ENCODE results near the gene TEX264.

Gene TEX264

DNA sequence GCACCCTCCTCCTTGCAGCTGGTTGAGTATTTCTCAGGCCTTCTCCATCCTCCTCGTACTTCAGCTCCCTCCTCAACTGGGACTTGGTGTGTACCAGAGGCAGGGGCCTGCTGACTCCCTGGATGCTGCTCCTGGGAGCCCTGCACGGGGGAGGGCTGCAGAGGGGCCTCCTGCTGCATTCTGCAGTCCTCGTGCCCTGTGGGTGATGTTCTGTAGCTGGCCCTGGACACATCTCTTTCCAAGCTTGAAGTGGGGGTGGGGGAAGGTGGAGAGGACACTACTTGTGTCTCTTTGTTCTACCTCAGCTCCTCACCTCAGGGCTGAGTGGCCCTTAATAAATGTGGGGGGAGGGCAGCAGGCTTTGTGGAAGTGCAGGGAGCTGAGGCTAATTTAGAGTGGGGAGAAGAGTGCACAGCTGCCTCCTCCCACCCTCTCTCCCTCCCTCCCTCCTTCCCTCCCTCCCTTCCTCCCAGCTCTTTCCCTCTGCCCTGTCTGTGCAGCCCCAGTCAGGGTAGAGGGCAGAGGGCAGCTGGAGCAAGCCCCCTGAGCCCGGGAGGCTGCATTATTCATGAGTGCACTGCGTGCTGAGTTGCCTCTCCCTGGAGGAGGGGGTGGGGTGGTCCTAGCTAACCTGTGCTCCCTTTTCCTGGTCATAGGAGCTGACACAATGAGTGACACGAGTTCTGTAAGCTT is 32.2 kb downstream of the TEX264 start:
- Mint-ChIP-seq H3K27me3 (no peaks in the 10 kb centered on the region), H3K36me3 (peaks cover 7% of the 10 kb centered on the region), H3K9me3 (no peaks in the 10 kb centered on the region), H3K27ac (no peak overlapping the region), H3K4me1 (peaks cover 26% of the 10 kb centered on the region), H3K4me3 (no peak overlapping the region)

DNA sequence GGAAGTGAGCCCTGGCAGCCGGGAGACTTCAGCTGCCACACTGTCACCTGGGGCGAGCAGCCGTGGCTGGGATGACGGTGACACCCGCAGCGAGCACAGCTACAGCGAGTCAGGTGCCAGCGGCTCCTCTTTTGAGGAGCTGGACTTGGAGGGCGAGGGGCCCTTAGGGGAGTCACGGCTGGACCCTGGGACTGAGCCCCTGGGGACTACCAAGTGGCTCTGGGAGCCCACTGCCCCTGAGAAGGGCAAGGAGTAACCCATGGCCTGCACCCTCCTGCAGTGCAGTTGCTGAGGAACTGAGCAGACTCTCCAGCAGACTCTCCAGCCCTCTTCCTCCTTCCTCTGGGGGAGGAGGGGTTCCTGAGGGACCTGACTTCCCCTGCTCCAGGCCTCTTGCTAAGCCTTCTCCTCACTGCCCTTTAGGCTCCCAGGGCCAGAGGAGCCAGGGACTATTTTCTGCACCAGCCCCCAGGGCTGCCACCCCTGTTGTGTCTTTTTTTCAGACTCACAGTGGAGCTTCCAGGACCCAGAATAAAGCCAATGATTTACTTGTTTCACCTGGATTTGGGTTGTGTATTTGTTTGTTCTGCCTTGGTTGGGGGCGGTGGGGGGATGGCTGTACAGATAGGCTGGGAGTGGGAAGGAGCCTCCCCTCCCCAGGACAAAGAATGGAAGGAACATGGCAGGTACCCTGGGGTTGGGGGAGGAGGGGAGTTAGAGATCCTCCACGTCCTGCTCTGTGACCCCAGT is 32.9 kb downstream of the TEX264 start:
- no peaks in the 10 kb centered on the region for H3K9me3 Mint-ChIP-seq
- no peak overlapping the region for H3K4me3 Mint-ChIP-seq
- peaks cover 19% of the 10 kb centered on the region for H3K4me1 Mint-ChIP-seq
- H3K36me3 Mint-ChIP-seq: peaks cover 4% of the 10 kb centered on the region
- H3K27me3 Mint-ChIP-seq: no peaks in the 10 kb centered on the region
- H3K27ac Mint-ChIP-seq: no peak overlapping the region

- Mint-ChIP-seq H3K27me3 (no peaks in the 10 kb centered on the region), H3K9me3 (no peaks in the 10 kb centered on the region), H3K4me3 (no peak overlapping the region), H3K36me3 (peaks cover 2% of the 10 kb centered on the region), H3K27ac (no peak overlapping the region), H3K4me1 (peaks cover 13% of the 10 kb centered on the region)
These were observed 33.5 kb downstream of the TEX264 start for GRCh38 chr3:51704511-51704950.

GRCh38 chr3:51705276-51706020 is 34.4 kb downstream of the TEX264 start:
- H3K36me3 Mint-ChIP-seq: no peaks in the 10 kb centered on the region
- no peak overlapping the region for H3K4me3 Mint-ChIP-seq
- H3K9me3 Mint-ChIP-seq: no peaks in the 10 kb centered on the region
- no peaks in the 10 kb centered on the region for H3K27me3 Mint-ChIP-seq
- peak overlapping the region; percentile 30 for H3K27ac Mint-ChIP-seq
- peaks cover 18% of the 10 kb centered on the region for H3K4me1 Mint-ChIP-seq

- H3K4me1 Mint-ChIP-seq: peaks cover 18% of the 10 kb centered on the region
- H3K9me3 Mint-ChIP-seq: no peaks in the 10 kb centered on the region
- H3K36me3 Mint-ChIP-seq: no peaks in the 10 kb centered on the region
- no peaks in the 10 kb centered on the region for H3K27me3 Mint-ChIP-seq
- no peak overlapping the region for H3K27ac Mint-ChIP-seq
- no peak overlapping the region for H3K4me3 Mint-ChIP-seq
These were observed 35.0 kb downstream of the TEX264 start for GRCh38 chr3:51706021-51706485.

- no peaks in the 10 kb centered on the region for H3K27me3 Mint-ChIP-seq
- H3K4me1 Mint-ChIP-seq: peaks cover 21% of the 10 kb centered on the region
- no peak within 1 kb of the TSS for H3K4me3 Mint-ChIP-seq
- H3K27ac Mint-ChIP-seq: peak within 1 kb of the TSS; percentile 51
- no peaks in the 10 kb centered on the region for H3K36me3 Mint-ChIP-seq
- no peaks in the 10 kb centered on the region for H3K9me3 Mint-ChIP-seq
These were observed 36.0 kb downstream of the TEX264 start, which contains the start of gene GRM2 for GRCh38 chr3:51706788-51707731. Gene GRM2, plus strand, starts transcription at chr3:51707068. Its CDS starts 1,916 bp downstream, at chr3:51708984.

DNA sequence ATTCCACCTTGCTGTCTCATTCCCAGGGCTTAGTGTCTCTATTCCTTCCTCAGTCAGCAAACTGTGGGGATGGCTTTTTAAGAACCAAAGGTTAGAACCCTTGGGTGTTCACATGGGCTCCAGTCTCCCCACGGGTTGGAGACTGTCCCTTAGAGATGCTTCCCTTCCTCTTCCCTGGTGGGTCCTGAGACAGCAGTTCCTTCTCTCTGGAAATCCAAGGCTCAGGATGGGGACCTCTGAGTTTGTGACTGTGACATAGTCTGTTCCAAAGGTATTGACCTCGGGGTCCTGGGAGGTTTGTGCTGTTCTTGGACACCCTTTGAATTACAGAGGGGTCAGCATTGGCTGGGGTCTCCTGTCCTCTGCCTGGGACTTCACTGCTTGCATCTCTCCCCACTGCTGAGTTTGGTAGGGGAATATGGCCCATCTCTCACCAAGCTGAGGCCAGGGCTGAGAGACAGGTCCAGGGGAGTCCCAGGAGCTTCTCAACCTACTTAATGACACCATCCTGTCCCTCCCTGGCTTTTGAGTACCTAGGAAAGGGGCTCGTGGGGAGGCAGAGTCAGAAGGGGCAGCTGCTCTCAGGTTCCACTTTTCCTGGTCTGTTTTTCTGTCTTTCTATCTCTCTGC is 37.3 kb downstream of the TEX264 start:
- Mint-ChIP-seq H3K4me1 (peaks cover 21% of the 10 kb centered on the region), H3K9me3 (no peaks in the 10 kb centered on the region), H3K4me3 (no peak overlapping the region), H3K36me3 (no peaks in the 10 kb centered on the region), H3K27ac (no peak overlapping the region), H3K27me3 (no peaks in the 10 kb centered on the region)

DNA sequence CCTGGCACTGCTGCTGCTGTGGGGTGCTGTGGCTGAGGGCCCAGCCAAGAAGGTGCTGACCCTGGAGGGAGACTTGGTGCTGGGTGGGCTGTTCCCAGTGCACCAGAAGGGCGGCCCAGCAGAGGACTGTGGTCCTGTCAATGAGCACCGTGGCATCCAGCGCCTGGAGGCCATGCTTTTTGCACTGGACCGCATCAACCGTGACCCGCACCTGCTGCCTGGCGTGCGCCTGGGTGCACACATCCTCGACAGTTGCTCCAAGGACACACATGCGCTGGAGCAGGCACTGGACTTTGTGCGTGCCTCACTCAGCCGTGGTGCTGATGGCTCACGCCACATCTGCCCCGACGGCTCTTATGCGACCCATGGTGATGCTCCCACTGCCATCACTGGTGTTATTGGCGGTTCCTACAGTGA is 38.0 kb downstream of the TEX264 start:
- H3K4me1 Mint-ChIP-seq: peaks cover 21% of the 10 kb centered on the region
- H3K9me3 Mint-ChIP-seq: no peaks in the 10 kb centered on the region
- H3K27ac Mint-ChIP-seq: peak overlapping the region; percentile 12
- no peak overlapping the region for H3K4me3 Mint-ChIP-seq
- H3K36me3 Mint-ChIP-seq: no peaks in the 10 kb centered on the region
- H3K27me3 Mint-ChIP-seq: no peaks in the 10 kb centered on the region

GRCh38 chr3:51709675-51710074 is 38.6 kb downstream of the TEX264 start:
- no peaks in the 10 kb centered on the region for H3K36me3 Mint-ChIP-seq
- no peaks in the 10 kb centered on the region for H3K9me3 Mint-ChIP-seq
- H3K27me3 Mint-ChIP-seq: no peaks in the 10 kb centered on the region
- H3K4me3 Mint-ChIP-seq: no peak overlapping the region
- H3K27ac Mint-ChIP-seq: peak overlapping the region; percentile 97
- H3K4me1 Mint-ChIP-seq: peaks cover 21% of the 10 kb centered on the region

DNA sequence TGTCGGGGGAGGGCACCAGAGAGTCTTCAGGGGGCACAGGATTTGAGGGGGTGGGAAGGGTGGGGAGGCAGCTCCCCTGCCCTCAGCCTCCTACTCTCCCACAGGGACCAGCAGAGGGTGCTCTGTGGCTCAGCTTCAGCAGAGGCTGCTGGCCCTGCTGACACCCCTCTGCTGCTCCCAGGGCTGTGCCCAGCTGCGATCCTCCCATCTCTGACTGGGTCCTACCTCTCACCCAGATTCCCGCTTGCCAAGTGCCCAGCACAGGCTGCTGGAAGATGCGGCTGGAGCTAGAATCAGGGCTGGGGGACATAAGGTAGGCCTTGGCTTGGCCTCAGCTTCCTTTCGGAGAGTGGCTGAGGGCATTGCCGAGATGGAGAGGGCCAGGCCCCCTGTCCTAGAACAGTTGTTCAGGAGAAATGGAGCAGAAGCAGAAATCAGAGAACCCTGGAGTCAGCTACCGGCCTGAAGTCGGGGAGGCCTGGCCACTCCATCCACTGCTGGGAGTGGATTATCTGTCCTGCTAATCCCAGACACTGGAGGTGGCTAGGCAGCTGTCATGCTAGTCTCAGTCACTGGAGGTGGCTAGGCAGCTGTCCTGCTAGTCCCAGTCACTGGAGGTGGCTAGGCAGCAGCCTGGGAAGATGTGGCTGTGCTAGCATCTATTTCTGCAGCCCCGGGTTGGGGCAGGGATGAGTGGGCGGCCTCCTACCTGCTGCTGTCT is 39.7 kb downstream of the TEX264 start:
- Mint-ChIP-seq H3K36me3 (no peaks in the 10 kb centered on the region), H3K27me3 (no peaks in the 10 kb centered on the region), H3K27ac (no peak overlapping the region), H3K9me3 (no peaks in the 10 kb centered on the region), H3K4me1 (peaks cover 19% of the 10 kb centered on the region), H3K4me3 (no peak overlapping the region)

- H3K36me3 Mint-ChIP-seq: no peaks in the 10 kb centered on the region
- H3K4me1 Mint-ChIP-seq: peaks cover 18% of the 10 kb centered on the region
- no peak overlapping the region for H3K27ac Mint-ChIP-seq
- H3K4me3 Mint-ChIP-seq: no peak overlapping the region
- no peaks in the 10 kb centered on the region for H3K9me3 Mint-ChIP-seq
- no peaks in the 10 kb centered on the region for H3K27me3 Mint-ChIP-seq
These were observed 40.4 kb downstream of the TEX264 start for GRCh38 chr3:51711352-51712037.

DNA sequence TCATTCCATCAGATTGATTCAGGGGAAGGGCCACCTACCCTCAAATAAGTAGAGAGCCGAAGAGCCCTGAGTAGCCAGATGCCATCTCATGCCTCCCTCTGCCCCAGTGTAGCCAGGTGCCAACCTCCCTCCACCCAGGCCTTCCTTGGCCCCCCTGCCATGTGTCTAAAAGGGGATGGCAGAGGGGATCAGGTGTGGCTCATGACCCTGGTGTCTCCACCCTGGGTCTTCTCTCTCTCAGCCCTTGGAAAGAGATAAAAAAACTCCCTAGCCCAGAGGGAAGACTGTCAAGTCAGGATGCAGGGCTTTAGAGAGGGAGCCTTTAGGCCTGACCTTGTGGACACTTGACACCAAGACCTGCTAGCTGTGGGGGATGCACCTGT is 41.0 kb downstream of the TEX264 start:
- no peaks in the 10 kb centered on the region for H3K9me3 Mint-ChIP-seq
- H3K27me3 Mint-ChIP-seq: no peaks in the 10 kb centered on the region
- no peak overlapping the region for H3K27ac Mint-ChIP-seq
- peaks cover 18% of the 10 kb centered on the region for H3K4me1 Mint-ChIP-seq
- no peaks in the 10 kb centered on the region for H3K36me3 Mint-ChIP-seq
- H3K4me3 Mint-ChIP-seq: no peak overlapping the region

GRCh38 chr3:51712511-51712931 is 41.5 kb downstream of the TEX264 start:
- H3K9me3 Mint-ChIP-seq: no peaks in the 10 kb centered on the region
- H3K27me3 Mint-ChIP-seq: no peaks in the 10 kb centered on the region
- H3K4me1 Mint-ChIP-seq: peaks cover 13% of the 10 kb centered on the region
- H3K27ac Mint-ChIP-seq: no peak overlapping the region
- no peaks in the 10 kb centered on the region for H3K36me3 Mint-ChIP-seq
- H3K4me3 Mint-ChIP-seq: no peak overlapping the region
